OCI-LY1 (cell line): Measurements from ENCODE around the gene TCERG1L.

Experiments
- H2AFZ ChIP-seq: fragments of 200-600 bp; sonication (generic), shearing (Covaris generic); 2 replicates; pipeline ENCODE4 v1.6.0; 2014; ENCODE audit warnings: antibody characterized with exemption, mild to moderate bottlenecking, low read length
- H3F3A ChIP-seq: fragments of 200-600 bp; sonication (generic), shearing (Covaris generic); 2 replicates; pipeline ENCODE4 v1.6.0; 2014; ENCODE audit warnings: mild to moderate bottlenecking, antibody characterized with exemption, low read length, moderate library complexity; ENCODE audit not compliant: insufficient read depth
- H3K27ac ChIP-seq: fragments of 200-600 bp; sonication (generic); 2 replicates; pipeline ENCODE4 v1.5.1; 2014; ENCODE audit warnings: low read length, mixed run types, mild to moderate bottlenecking, low read depth; ENCODE audit not compliant: poor library complexity, severe bottlenecking
- H3K27me3 ChIP-seq: fragments of 200-600 bp; sonication (generic); 2 replicates; pipeline ENCODE4 v1.6.0; 2014; ENCODE audit warnings: antibody characterized with exemption, mild to moderate bottlenecking, low read length, moderate library complexity; ENCODE audit not compliant: insufficient read depth
- H3K36me3 ChIP-seq: fragments of 200-600 bp; sonication (generic); 2 replicates; pipeline ENCODE4 v1.6.1; 2014; ENCODE audit warnings: mild to moderate bottlenecking, antibody characterized with exemption, low read length, moderate library complexity, mixed read lengths; ENCODE audit not compliant: insufficient read depth
- H3K4me1 ChIP-seq: fragments of 200-600 bp; sonication (generic); 2 replicates; pipeline ENCODE4 v1.5.1; 2014; ENCODE audit warnings: mild to moderate bottlenecking, low read length, moderate library complexity; ENCODE audit not compliant: insufficient read depth, severe bottlenecking
- H3K4me2 ChIP-seq: fragments of 200-600 bp; sonication (generic), shearing (Covaris generic); 2 replicates; pipeline ENCODE4 v1.6.1; 2014; ENCODE audit warnings: low read length
- H3K4me3 ChIP-seq: fragments of 200-600 bp; sonication (generic); 2 replicates; pipeline ENCODE4 v1.5.1; 2014; ENCODE audit warnings: low read length, low read depth, mild to moderate bottlenecking, mixed read lengths; ENCODE audit not compliant: poor library complexity, severe bottlenecking
- H3K79me2 ChIP-seq: fragments of 200-600 bp; shearing (Covaris generic); 2 replicates; pipeline ENCODE4 v1.6.1; 2016; ENCODE audit warnings: mixed run types, low read length, mixed read lengths; ENCODE audit not compliant: insufficient read depth
- H3K9ac ChIP-seq: fragments of 200-600 bp; sonication (generic), shearing (Covaris generic); 2 replicates; pipeline ENCODE4 v1.6.1; 2014; ENCODE audit warnings: mild to moderate bottlenecking, low read length, mixed read lengths
- H3K9me2 ChIP-seq: fragments of 200-600 bp; sonication (generic), shearing (Covaris generic); 2 replicates; pipeline ENCODE4 v1.6.1; 2014; ENCODE audit warnings: low read depth, mild to moderate bottlenecking, low read length, mixed read lengths
- H3K9me3 ChIP-seq: fragments of 200-600 bp; shearing (Covaris generic); 2 replicates; pipeline ENCODE4 v1.6.1; 2014; ENCODE audit warnings: low read length, mixed read lengths
- H4K20me1 ChIP-seq: fragments of 200-600 bp; sonication (generic), shearing (Covaris generic); 2 replicates; pipeline ENCODE4 v1.6.0; 2016; ENCODE audit warnings: mild to moderate bottlenecking, low read length; ENCODE audit not compliant: insufficient read depth
- EZH2 ChIP-seq: fragments of 200-600 bp; sonication (generic), shearing (Covaris generic); IDR thresholded peaks from 2 replicates; pipeline ENCODE4 v1.8.0; 2017; ENCODE audit warnings: borderline replicate concordance, mixed run types, mild to moderate bottlenecking, antibody characterized with exemption, low read length, moderate library complexity, mixed read lengths
- TF ChIP-seq, protein P1 (sequence below): fragments of 200-600 bp; sonication (generic), shearing (Covaris generic); IDR thresholded peaks from 2 replicates; pipeline ENCODE4 v1.5.1; 2017; ENCODE audit warnings: mild to moderate bottlenecking, antibody characterized with exemption, low read length, moderate library complexity, mixed read lengths

TCERG1L gene

GRCh38 chr10:131352765-131353290 is 41.3 kb upstream of the TCERG1L start:
- no peak overlapping the region for H3K4me3 ChIP-seq
- no peak for TF ChIP-seq EZH2
- TF ChIP-seq, protein P1, sequence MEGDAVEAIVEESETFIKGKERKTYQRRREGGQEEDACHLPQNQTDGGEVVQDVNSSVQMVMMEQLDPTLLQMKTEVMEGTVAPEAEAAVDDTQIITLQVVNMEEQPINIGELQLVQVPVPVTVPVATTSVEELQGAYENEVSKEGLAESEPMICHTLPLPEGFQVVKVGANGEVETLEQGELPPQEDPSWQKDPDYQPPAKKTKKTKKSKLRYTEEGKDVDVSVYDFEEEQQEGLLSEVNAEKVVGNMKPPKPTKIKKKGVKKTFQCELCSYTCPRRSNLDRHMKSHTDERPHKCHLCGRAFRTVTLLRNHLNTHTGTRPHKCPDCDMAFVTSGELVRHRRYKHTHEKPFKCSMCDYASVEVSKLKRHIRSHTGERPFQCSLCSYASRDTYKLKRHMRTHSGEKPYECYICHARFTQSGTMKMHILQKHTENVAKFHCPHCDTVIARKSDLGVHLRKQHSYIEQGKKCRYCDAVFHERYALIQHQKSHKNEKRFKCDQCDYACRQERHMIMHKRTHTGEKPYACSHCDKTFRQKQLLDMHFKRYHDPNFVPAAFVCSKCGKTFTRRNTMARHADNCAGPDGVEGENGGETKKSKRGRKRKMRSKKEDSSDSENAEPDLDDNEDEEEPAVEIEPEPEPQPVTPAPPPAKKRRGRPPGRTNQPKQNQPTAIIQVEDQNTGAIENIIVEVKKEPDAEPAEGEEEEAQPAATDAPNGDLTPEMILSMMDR, result no peak
- H3K9ac ChIP-seq, result no peak overlapping the region
- no peak overlapping the region for H3K4me2 ChIP-seq
- no peaks in the 10 kb centered on the region for H3K9me3 ChIP-seq
- H3K4me1 ChIP-seq, result no peaks in the 10 kb centered on the region
- H4K20me1 ChIP-seq, result no peaks in the 10 kb centered on the region
- no peaks in the 10 kb centered on the region for H3K79me2 ChIP-seq
- no peaks in the 10 kb centered on the region for H3K27me3 ChIP-seq
- H3K36me3 ChIP-seq, result no peaks in the 10 kb centered on the region
- no peak overlapping the region for H2AFZ ChIP-seq
- H3F3A ChIP-seq, result no peaks in the 10 kb centered on the region
- no peak overlapping the region for H3K27ac ChIP-seq
- H3K9me2 ChIP-seq, result no peaks in the 10 kb centered on the region

DNA sequence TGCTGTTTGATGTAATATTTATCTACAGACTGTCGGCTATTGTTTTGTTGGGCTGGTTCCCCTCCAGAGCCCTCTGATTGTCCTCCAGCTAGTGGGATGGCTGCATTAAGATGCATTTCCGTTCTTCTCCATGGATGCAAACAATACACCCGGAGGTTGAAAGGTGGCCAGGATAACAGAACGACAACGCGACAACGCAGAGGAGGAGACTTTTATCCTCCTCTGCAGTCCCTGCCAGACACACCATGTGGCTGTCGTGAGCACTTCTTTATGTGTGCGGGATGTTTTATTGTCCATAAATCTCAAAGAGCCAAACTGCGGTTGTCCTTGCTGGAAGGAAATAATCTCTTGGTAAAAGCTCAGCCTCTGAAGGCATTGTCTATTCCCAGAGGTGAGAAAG is 39.1 kb upstream of the TCERG1L start:
- H3K4me2 ChIP-seq, result no peak overlapping the region
- H3K27me3 ChIP-seq, result no peaks in the 10 kb centered on the region
- H3K9ac ChIP-seq, result no peak overlapping the region
- no peaks in the 10 kb centered on the region for H4K20me1 ChIP-seq
- no peaks in the 10 kb centered on the region for H3K9me3 ChIP-seq
- no peaks in the 10 kb centered on the region for H3K4me1 ChIP-seq
- no peak overlapping the region for H3K4me3 ChIP-seq
- no peak overlapping the region for H2AFZ ChIP-seq
- no peak for TF ChIP-seq EZH2
- TF ChIP-seq, protein P1, result no peak
- H3K79me2 ChIP-seq, result no peaks in the 10 kb centered on the region
- H3K27ac ChIP-seq, result no peak overlapping the region
- no peaks in the 10 kb centered on the region for H3K36me3 ChIP-seq
- H3K9me2 ChIP-seq, result no peaks in the 10 kb centered on the region
- no peaks in the 10 kb centered on the region for H3F3A ChIP-seq

GRCh38 chr10:131350245-131350644 is 38.7 kb upstream of the TCERG1L start:
- Histone ChIP-seq H3K9me2 (no peaks in the 10 kb centered on the region), H3K4me2 (no peak overlapping the region), H3K9ac (no peak overlapping the region), H2AFZ (no peak overlapping the region), H3K79me2 (no peaks in the 10 kb centered on the region), H4K20me1 (no peaks in the 10 kb centered on the region), H3K27ac (no peak overlapping the region), H3K36me3 (no peaks in the 10 kb centered on the region), H3F3A (no peaks in the 10 kb centered on the region), H3K4me1 (no peaks in the 10 kb centered on the region), H3K27me3 (no peaks in the 10 kb centered on the region), H3K4me3 (no peak overlapping the region), H3K9me3 (no peaks in the 10 kb centered on the region)
- TF ChIP-seq, protein P1, result no peak
- TF ChIP-seq EZH2, result no peak
